CD14-positive monocyte (primary cell): ENCODE results near the gene GPC1. TPM values are rescaled to one million over a fixed set of nuclear protein-coding genes. Genes with fewer than 3 reads are reported as not detected.

Experiments used
- DNase-seq, 3 donors: peaks; one replicate each; pipeline ENCODE4 v3.0.0-alpha.2; 2011 to 2022
- H2AFZ ChIP-seq: 2 replicates; pipeline ENCODE4 v1.6.0; 2012; ENCODE audit warnings: mild to moderate bottlenecking, low read depth, low read length, inconsistent platforms; ENCODE audit not compliant: insufficient read depth, poor library complexity, severe bottlenecking
- H3K27ac ChIP-seq, 2 donors: 1 replicate in 1 of 2; 2 replicates in 1 of 2; pipeline ENCODE4 v1.5.1; 2012 to 2013; ENCODE audit warnings: low read length in 2 of 2, control low read depth in 1 of 2, inconsistent platforms in 1 of 2, low read depth in 1 of 2, mild to moderate bottlenecking in 1 of 2
- H3K27me3 ChIP-seq, 2 donors: one replicate each; pipeline versions ENCODE4 v1.6.0 to v1.6.1; 2011 to 2013; ENCODE audit warnings: low read length in 2 of 2; ENCODE audit not compliant: control insufficient read depth in 2 of 2, insufficient read depth in 2 of 2
- H3K36me3 ChIP-seq, 2 donors: replicated peaks in 1 of 2; 1 replicate in 1 of 2; 2 replicates in 1 of 2; pipeline versions ENCODE4 v1.5.1 to v1.6.1; 2012 to 2013; ENCODE audit warnings: low read length in 2 of 2, control low read depth in 1 of 2, inconsistent platforms in 1 of 2, mild to moderate bottlenecking in 1 of 2; ENCODE audit not compliant: insufficient read depth in 2 of 2, control insufficient read depth in 1 of 2
- H3K4me1 ChIP-seq, 2 donors: 1 replicate in 1 of 2; 2 replicates in 1 of 2; pipeline versions ENCODE4 v1.5.1 to v1.6.1; 2012 to 2013; ENCODE audit warnings: low read length in 2 of 2, control low read depth in 1 of 2, inconsistent platforms in 1 of 2, mild to moderate bottlenecking in 1 of 2, moderate library complexity in 1 of 2; ENCODE audit not compliant: insufficient read depth in 2 of 2, control insufficient read depth in 1 of 2
- H3K4me2 ChIP-seq: replicated peaks from 2 replicates; pipeline ENCODE3; 2012; ENCODE audit warnings: low read length, moderate library complexity, mild to moderate bottlenecking; ENCODE audit not compliant: poor library complexity, severe bottlenecking; ENCODE audit errors: extremely low read depth
- H3K4me3 ChIP-seq, 3 experiments: fragments of 200-600 bp in 1 of 3; sonication (generic) in 1 of 3; replicated peaks in 1 of 3; 1 replicate in 2 of 3; 2 replicates in 1 of 3; pipeline ENCODE4 v1.5.1; 2011 to 2013; ENCODE audit warnings: low read length in 3 of 3, mild to moderate bottlenecking in 3 of 3, control low read depth in 2 of 3, low read depth in 2 of 3, inconsistent platforms in 1 of 3, moderate library complexity in 1 of 3
- H3K79me2 ChIP-seq: 2 replicates; pipeline ENCODE4 v1.6.0; 2012; ENCODE audit warnings: mild to moderate bottlenecking, control low read depth, inconsistent platforms, low read length, moderate library complexity; ENCODE audit not compliant: insufficient read depth
- H3K9ac ChIP-seq: 2 replicates; pipeline ENCODE4 v1.6.0; 2017; ENCODE audit warnings: low read length, mild to moderate bottlenecking; ENCODE audit not compliant: insufficient read depth, poor library complexity, severe bottlenecking
- H3K9me3 ChIP-seq, 2 donors: replicated peaks in 1 of 2; 1 replicate in 1 of 2; 2 replicates in 1 of 2; pipeline versions ENCODE4 v1.5.1 to v1.6.1; 2012 to 2013; ENCODE audit warnings: low read length in 2 of 2, control low read depth in 1 of 2; ENCODE audit not compliant: control insufficient read depth in 1 of 2, insufficient read depth in 1 of 2
- H4K20me1 ChIP-seq: 2 replicates; pipeline ENCODE4 v1.6.0; 2012; ENCODE audit warnings: mild to moderate bottlenecking, low read length, control low read depth, moderate library complexity; ENCODE audit not compliant: insufficient read depth
- H3K27ac Mint-ChIP-seq, 7 donors: one replicate each; pipeline ENCODE4 v1.8.0; 2020; ENCODE audit warnings: mild to moderate bottlenecking in 7 of 7, mixed read lengths in 7 of 7, moderate library complexity in 6 of 7, inconsistent platforms in 2 of 7
- H3K27me3 Mint-ChIP-seq, 3 donors: one replicate each; pipeline ENCODE4 v1.8.0; 2021 to 2022; ENCODE audit warnings: low read depth in 3 of 3, mild to moderate bottlenecking in 3 of 3, mixed read lengths in 3 of 3, moderate library complexity in 3 of 3, inconsistent platforms in 1 of 3
- H3K36me3 Mint-ChIP-seq, 2 donors: one replicate each; pipeline ENCODE4 v1.8.0; 2020; ENCODE audit warnings: mixed read lengths in 2 of 2, inconsistent platforms in 1 of 2, mild to moderate bottlenecking in 1 of 2
- H3K4me1 Mint-ChIP-seq: one replicate; pipeline ENCODE4 v1.8.0; 2020; ENCODE audit warnings: mild to moderate bottlenecking, mixed read lengths
- H3K4me3 Mint-ChIP-seq, 2 donors: one replicate each; pipeline ENCODE4 v1.8.0; 2020; ENCODE audit warnings: mild to moderate bottlenecking in 2 of 2, mixed read lengths in 2 of 2, moderate library complexity in 1 of 2
- H3K9me3 Mint-ChIP-seq, 7 donors: one replicate each; pipeline ENCODE4 v1.8.0; 2020 to 2022; ENCODE audit warnings: mixed read lengths in 7 of 7, mild to moderate bottlenecking in 6 of 7, moderate library complexity in 6 of 7, inconsistent platforms in 2 of 7
- CTCF ChIP-seq: fragments of 200-600 bp; IDR thresholded peaks from one replicate; pipeline ENCODE4 v1.8.0; 2022; ENCODE audit warnings: antibody characterized with exemption, mild to moderate bottlenecking
- WGBS: methylation state at CpG from one replicate; pipeline ENCODE4 v1.1.5; 2013; ENCODE audit warnings: missing lambda C conversion rate; ENCODE audit not compliant: insufficient coverage; 5-methylcytosine and 5-hydroxymethylcytosine counted together
- intact Hi-C, 2 donors: fragments of 100-400 bp; cut with micrococcal nuclease; formaldehyde crosslinking; loops; one replicate each; pipeline versions ENCODE4 v1.15.0 to v1.15.1; 2023
- polyA plus RNA-seq, 3 donors: library from polyadenylated mRNA; depleted of rRNA in 1 of 3; unstranded in 2 of 3; stranded (reverse) in 1 of 3; fragments of 300-500 nt in 2 of 3; fragments of >200 nt in 1 of 3; fragmentation: Illumina TruSeq in 2 of 3; gene quantifications; 1 replicate in 2 of 3; 2 replicates in 1 of 3; pipeline ENCODE4 v1.2.3, GENCODE V29; 2012 to 2021
- small RNA-seq: library from RNA; depleted of rRNA; stranded (forward); fragments of <200 nt; gene quantifications from one replicate; pipeline ENCODE3, GENCODE V24; 2012; ENCODE audit warnings: low read depth; ENCODE audit not compliant: insufficient read length

The GPC1 gene
- polyA plus RNA-seq, 3 donors: 0.08 TPM; not detected in 2

GRCh38 chr2:240514631-240515030 is 79.2 kb downstream of the GPC1 start:
- peaks cover under 1 to 7% (median under 1%) of the 10 kb centered on the region in 3 donors for H3K27me3 Mint-ChIP-seq
- peaks cover 17% of the 10 kb centered on the region for H3K4me1 Mint-ChIP-seq
- 64% methylated on average over 2 of the region's 2 CpGs for WGBS
- intact Hi-C loops: loop anchor here (2.0 to 10.0 kb wide), 6 partner anchors 43 to 320 kb away; partner anchors contain the start of genes ANKMY1 (in 1 of the 2), CAPN10 (in 1 of the 2) and DUSP28 (in 1 of the 2)
- Histone ChIP-seq H3K9me3 (no peaks in the 10 kb centered on the region), H3K4me3 (peak overlapping the region in 1 of 3 experiments; percentile 45), H4K20me1 (no peaks in the 10 kb centered on the region), H3K4me1 (peaks cover 13 to 15% of the 10 kb centered on the region in 2 donors), H2AFZ (peak overlapping the region; percentile 62), H3K9ac (peak overlapping the region; percentile 61), H3K79me2 (no peaks in the 10 kb centered on the region), H3K27me3 (no peaks in the 10 kb centered on the region), H3K36me3 (peaks cover 3 to 16% of the 10 kb centered on the region in 2 donors), H3K4me2 (peak overlapping the region; percentile 53), H3K27ac (peak overlapping the region; percentile 55 to 93)
- no peak for TF ChIP-seq CTCF
- DNase-seq: no peak
- H3K9me3 Mint-ChIP-seq: peaks cover 0 to 3% (median 0%) of the 10 kb centered on the region in 7 donors
- H3K27ac Mint-ChIP-seq: peak overlapping the region; percentile 90 to 99 (median 97)
- H3K36me3 Mint-ChIP-seq: peaks cover 26 to 39% of the 10 kb centered on the region in 2 donors
- peak overlapping the region in 1 of 2 donors; percentile 4 for H3K4me3 Mint-ChIP-seq

GRCh38 chr2:240517342-240517741 is 81.9 kb downstream of the GPC1 start:
- peaks cover 23% of the 10 kb centered on the region for H3K4me1 Mint-ChIP-seq
- Histone ChIP-seq H3K9me3 (peaks cover 9 to 17% of the 10 kb centered on the region in 2 donors), H3K27ac (no peak overlapping the region), H3K4me1 (peaks cover 13 to 15% of the 10 kb centered on the region in 2 donors), H3K4me3 (no peak overlapping the region), H3K9ac (no peak overlapping the region), H3K27me3 (peaks cover 0 to 8% of the 10 kb centered on the region in 2 donors), H3K79me2 (no peaks in the 10 kb centered on the region), H4K20me1 (peaks cover 4% of the 10 kb centered on the region), H3K4me2 (no peak overlapping the region), H2AFZ (no peak overlapping the region), H3K36me3 (peaks cover under 1 to 13% of the 10 kb centered on the region in 2 donors)
- no peak overlapping the region for H3K27ac Mint-ChIP-seq
- H3K4me3 Mint-ChIP-seq: no peak overlapping the region
- peaks cover 5 to 17% (median 13%) of the 10 kb centered on the region in 7 donors for H3K9me3 Mint-ChIP-seq
- intact Hi-C loops: loop anchor here (5.0 to 10.0 kb wide), 4 partner anchors 40 to 317 kb away; partner anchors contain the start of genes ANKMY1 (in 1 of the 2) and CAPN10 (in 1 of the 2)
- whole genome bisulfite sequencing: 100% methylated on average over 4 of the region's 4 CpGs
- DNase-seq: no peak
- H3K36me3 Mint-ChIP-seq: peaks cover 28 to 38% of the 10 kb centered on the region in 2 donors
- TF ChIP-seq CTCF: no peak
- peaks cover 14 to 28% (median 16%) of the 10 kb centered on the region in 3 donors for H3K27me3 Mint-ChIP-seq

Small RNA genes within 50 kb of the gene (small RNA-seq; reads per million reads assigned to genes)
- gene MIR149: 1.2 reads per million

Other genes starting within 250 kb of the GPC1 start
- gene ANKMY1, start 122.3 kb downstream of the GPC1 start, polyA plus RNA-seq: 10 to 100 TPM in 1 of 3 donors, 1 to 10 TPM in 2; 2.1 to 22.9 (median 2.9) TPM
- 10 to 100 TPM; 10.8 to 17.7 (median 17.1) TPM for gene DUSP28, start 124.7 kb downstream of the GPC1 start, polyA plus RNA-seq
- gene RNPEPL1, start 132.8 kb downstream of the GPC1 start, polyA plus RNA-seq: 100 to 1,000 TPM in 1 of 3 donors, 10 to 100 TPM in 2; 15.4 to 100 (median 36.4) TPM
- gene CAPN10, start 151.1 kb downstream of the GPC1 start, polyA plus RNA-seq: 10 to 100 TPM in 1 of 3 donors, 1 to 10 TPM in 2; 7.3 to 57.0 (median 7.4) TPM
- gene GPR35, start 189.8 kb downstream of the GPC1 start, polyA plus RNA-seq: 10 to 100 TPM; 30.6 to 37.8 (median 36.3) TPM
- gene AQP12B, start 247.2 kb downstream of the GPC1 start, polyA plus RNA-seq: not detected